Naive thymus-derived CD8-positive, alpha-beta T cell (primary cell): ENCODE data around the gene RPS5. TPM values are rescaled to one million over a fixed set of nuclear protein-coding genes. Genes with fewer than 3 reads are reported as not detected.
"Not testable (repeated sequence)": the region's sequence is repeated elsewhere in the genome, so short reads cannot be mapped to it uniquely, and the experiment has no call there.

Experiments used
- ATAC-seq, 2 donors: fragments of 150-1000 bp; cut with Tn5 transposase in 1 of 2; sonication (Bioruptor Pico), chemical (Tn5 transposase) in 1 of 2; 1 replicate in 1 of 2; 2 replicates in 1 of 2; pipeline ENCODE4 v1.10.0; 2021; ENCODE audit warnings: mild to moderate bottlenecking in 2 of 2, moderate library complexity in 2 of 2
- POLR2A ChIA-PET: fragments of 350-600 bp; sonication (Branson Sonifier 250); formaldehyde crosslinking; loops from one replicate; lab custom pipeline; 2021; ENCODE audit warnings: antibody characterized with exemption; lab: Charles Lee
- DNase-seq, 10 donors: peaks; one replicate each; pipeline versions ENCODE4 v3.0.0 to v3.0.0-alpha.2; 2020 to 2022
- H3K27ac Mint-ChIP-seq, 10 donors: one replicate each; pipeline ENCODE4 v1.8.0; 2020 to 2022; ENCODE audit warnings: mild to moderate bottlenecking in 10 of 10, mixed read lengths in 10 of 10, moderate library complexity in 4 of 10, inconsistent platforms in 1 of 10
- H3K27me3 Mint-ChIP-seq, 5 donors: one replicate each; pipeline ENCODE4 v1.8.0; 2021 to 2022; ENCODE audit warnings: mixed read lengths in 5 of 5
- H3K36me3 Mint-ChIP-seq, 3 donors: one replicate each; pipeline ENCODE4 v1.8.0; 2020 to 2022; ENCODE audit warnings: mixed read lengths in 3 of 3, mild to moderate bottlenecking in 2 of 3, inconsistent platforms in 1 of 3
- H3K4me1 Mint-ChIP-seq, 4 donors: one replicate each; pipeline ENCODE4 v1.8.0; 2021 to 2022; ENCODE audit warnings: mixed read lengths in 4 of 4
- H3K4me3 Mint-ChIP-seq, 10 donors: one replicate each; pipeline ENCODE4 v1.8.0; 2020 to 2022; ENCODE audit warnings: mild to moderate bottlenecking in 10 of 10, mixed read lengths in 10 of 10, moderate library complexity in 6 of 10, inconsistent platforms in 1 of 10
- H3K9me3 Mint-ChIP-seq, 9 donors: one replicate each; pipeline ENCODE4 v1.8.0; 2020 to 2022; ENCODE audit warnings: mixed read lengths in 9 of 9, mild to moderate bottlenecking in 3 of 9, inconsistent platforms in 1 of 9, moderate library complexity in 1 of 9
- polyA plus RNA-seq, 3 donors: library from polyadenylated mRNA; unstranded; fragments of 300-500 nt; fragmentation: Illumina TruSeq; gene quantifications; one replicate each; pipeline ENCODE4 v1.2.3, GENCODE V29; 2021
- total RNA-seq, 8 experiments: library from RNA in 2 of 8; stranded (reverse) in 2 of 8; gene quantifications; one replicate each; pipeline ENCODE4 v1.2.3 and lab custom pipeline; 2021 to 2026

The RPS5 gene
- total RNA-seq (1,000 to 10,000 TPM; 1,656 to 1,664 TPM), polyA plus RNA-seq (1,000 to 10,000 TPM; 1,899 to 2,106 (median 2,080) TPM), total RNA-seq (lab: John Stamatoyannopoulos, UW) (678 to 1,117 (median 788) reads per million in 6 experiments)

GRCh38 chr19:58386576-58387337, at the start of gene RPS5:
TSS of gene RPS5 (plus strand) at chr19:58387269. CDS start at chr19:58388138, 869 bp downstream.
- Mint-ChIP-seq H3K27ac (peak within 1 kb of the TSS; percentile 97 to 100 (median 98)), H3K4me3 (peak within 1 kb of the TSS; percentile 92 to 99 (median 95)), H3K4me1 (peaks cover 14 to 58% (median 54%) of the 10 kb centered on the region in 4 donors), H3K27me3 (peaks cover 0 to 2% (median 0%) of the 10 kb centered on the region in 5 donors), H3K36me3 (peaks cover 0 to 40% (median 9%) of the 10 kb centered on the region in 3 donors), H3K9me3 (no peaks in the 10 kb centered on the region)
- ATAC-seq (peak; percentile 89 to 90), DNase-seq (peak; percentile 87 to 99 (median 96))
- POLR2A ChIA-PET, result interaction anchor here (0.7 to 4.6 kb wide), 16 partner anchors 9 to 189 kb away, joined by 3 to 26 read pairs (median 4); partner anchors contain the start of genes RNF225, ZNF446, ZNF497 and ZNF584

- H3K9me3 Mint-ChIP-seq, result no peaks in the 10 kb centered on the region
- H3K36me3 Mint-ChIP-seq, result peaks cover 11 to 19% (median 12%) of the 10 kb centered on the region in 3 donors
- H3K27ac Mint-ChIP-seq, result no peak overlapping the region
- H3K4me3 Mint-ChIP-seq, result no peak overlapping the region
- POLR2A ChIA-PET, result no interaction called here
- peaks cover 6 to 26% (median 18%) of the 10 kb centered on the region in 4 donors for H3K4me1 Mint-ChIP-seq
- ATAC-seq (no peak), DNase-seq (no peak)
- no peaks in the 10 kb centered on the region for H3K27me3 Mint-ChIP-seq
These were observed 48.7 kb upstream of the RPS5 start for GRCh38 chr19:58338336-58338735.

GRCh38 chr19:58338825-58339558, 48.1 kb upstream of the RPS5 start:
- H3K36me3 Mint-ChIP-seq, result peaks cover 11 to 19% (median 12%) of the 10 kb centered on the region in 3 donors
- no peak for DNase-seq
- H3K27ac Mint-ChIP-seq, result no peak overlapping the region
- H3K9me3 Mint-ChIP-seq, result no peaks in the 10 kb centered on the region
- H3K4me1 Mint-ChIP-seq, result peaks cover 6 to 25% (median 18%) of the 10 kb centered on the region in 4 donors
- POLR2A ChIA-PET, result no interaction called here
- ATAC-seq, result peak in 1 of 2 donors; percentile 39
- no peaks in the 10 kb centered on the region for H3K27me3 Mint-ChIP-seq
- no peak overlapping the region for H3K4me3 Mint-ChIP-seq

DNA sequence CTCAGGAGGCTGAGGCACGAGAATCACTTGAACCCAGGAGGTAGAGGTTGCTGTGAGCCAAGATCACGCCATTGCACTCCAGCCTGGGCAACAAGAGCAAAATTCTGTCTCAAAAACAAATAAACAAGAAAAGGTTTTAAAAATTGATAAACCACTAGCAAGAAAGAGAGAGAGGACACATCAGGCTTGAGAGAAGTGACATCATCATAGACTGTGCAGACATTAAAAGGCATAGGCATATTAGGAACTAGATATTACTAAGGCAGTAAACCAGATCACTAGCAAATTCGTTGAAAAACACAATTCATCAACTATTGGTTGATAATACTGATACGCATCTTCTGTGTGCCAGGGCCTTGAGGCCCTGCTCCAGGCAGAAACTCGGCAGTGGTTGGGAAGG, 41.5 kb upstream of the RPS5 start:
- Mint-ChIP-seq H3K4me1 (peaks cover 25 to 59% (median 40%) of the 10 kb centered on the region in 4 donors), H3K9me3 (peaks cover 0 to 2% (median 0%) of the 10 kb centered on the region in 9 donors), H3K4me3 (peak overlapping the region; percentile 77 to 98 (median 92)), H3K27ac (peak overlapping the region; percentile 19 to 98 (median 88)), H3K27me3 (no peaks in the 10 kb centered on the region), H3K36me3 (peaks cover 4 to 7% (median 6%) of the 10 kb centered on the region in 3 donors)
- DNase-seq, result no peak
- ATAC-seq, result no peak
- POLR2A ChIA-PET, result interaction anchor here (2.0 kb wide), 1 partner anchor 17 kb away, joined by 6 read pairs; the partner anchor contains the start of gene ZNF497

GRCh38 chr19:58346961-58347929, 39.8 kb upstream of the RPS5 start:
- H3K9me3 Mint-ChIP-seq, result peaks cover 0 to 2% (median 0%) of the 10 kb centered on the region in 9 donors
- peak overlapping the region; percentile 88 to 98 (median 94) for H3K27ac Mint-ChIP-seq
- ATAC-seq (peak; percentile 83 to 88), DNase-seq (peak; percentile 66 to 90 (median 77))
- no peaks in the 10 kb centered on the region for H3K27me3 Mint-ChIP-seq
- peak overlapping the region; percentile 93 to 98 (median 94) for H3K4me3 Mint-ChIP-seq
- peaks cover 3 to 11% (median 7%) of the 10 kb centered on the region in 3 donors for H3K36me3 Mint-ChIP-seq
- peaks cover 23 to 46% (median 38%) of the 10 kb centered on the region in 4 donors for H3K4me1 Mint-ChIP-seq
- POLR2A ChIA-PET, result interaction anchor here (0.5 to 2.7 kb wide), 21 partner anchors 10 to 211 kb away, joined by 3 to 72 read pairs (median 5); partner anchors contain the start of genes ERVK3-1, UBE2M, ZNF132 and ZNF497

- peaks cover 26 to 45% (median 41%) of the 10 kb centered on the region in 4 donors for H3K4me1 Mint-ChIP-seq
- not testable (repeated sequence) for DNase-seq, H3K27me3 Mint-ChIP-seq, H3K9me3 Mint-ChIP-seq, ATAC-seq
- H3K4me3 Mint-ChIP-seq, result peak overlapping the region; percentile 93 to 98 (median 94)
- POLR2A ChIA-PET, result interaction anchor here (0.7 to 2.7 kb wide), 12 partner anchors 9 to 164 kb away, joined by 3 to 72 read pairs (median 6); partner anchors contain the start of genes ZNF497, ZNF584, ZNF8 and ZSCAN22
- peaks cover 0 to 11% (median 7%) of the 10 kb centered on the region in 3 donors for H3K36me3 Mint-ChIP-seq
- H3K27ac Mint-ChIP-seq, result peak overlapping the region; percentile 88 to 98 (median 94)
These were observed 39.0 kb upstream of the RPS5 start for GRCh38 chr19:58348080-58348479.

GRCh38 chr19:58349590-58349989, 37.5 kb upstream of the RPS5 start:
- peaks cover 26 to 48% (median 42%) of the 10 kb centered on the region in 4 donors for H3K4me1 Mint-ChIP-seq
- POLR2A ChIA-PET, result interaction anchor here (0.6 to 2.9 kb wide), 4 partner anchors 13 to 159 kb away, joined by 3 to 11 read pairs (median 4); partner anchors contain the start of gene ZNF497
- peak overlapping the region in 6 of 10 donors; percentile 29 to 82 (median 74) for H3K27ac Mint-ChIP-seq
- ATAC-seq, result no peak
- peaks cover 0 to 2% (median 0%) of the 10 kb centered on the region in 9 donors for H3K9me3 Mint-ChIP-seq
- peak overlapping the region in 9 of 10 donors; percentile 18 to 93 (median 36) for H3K4me3 Mint-ChIP-seq
- H3K27me3 Mint-ChIP-seq, result no peaks in the 10 kb centered on the region
- DNase-seq, result no peak
- peaks cover 0 to 11% (median 7%) of the 10 kb centered on the region in 3 donors for H3K36me3 Mint-ChIP-seq

- ATAC-seq (no peak), DNase-seq (no peak)
- Mint-ChIP-seq H3K4me1 (peaks cover 27 to 49% (median 42%) of the 10 kb centered on the region in 4 donors), H3K4me3 (peak overlapping the region in 3 of 10 donors; percentile 57 to 93 (median 64)), H3K27me3 (no peaks in the 10 kb centered on the region), H3K27ac (peak overlapping the region in 2 of 10 donors; percentile 69 to 80), H3K36me3 (peaks cover 0 to 11% (median 7%) of the 10 kb centered on the region in 3 donors), H3K9me3 (peaks cover 0 to 2% (median 0%) of the 10 kb centered on the region in 9 donors)
- POLR2A ChIA-PET, result interaction anchor here (0.9 to 2.9 kb wide), 2 partner anchors 12 to 23 kb away, joined by 3 to 11 read pairs; partner anchors contain the start of gene ZNF497
These were observed 36.8 kb upstream of the RPS5 start for GRCh38 chr19:58350001-58350861.

- no peak for DNase-seq
- no peak overlapping the region for H3K27ac Mint-ChIP-seq
- H3K36me3 Mint-ChIP-seq, result peaks cover 0 to 11% (median 7%) of the 10 kb centered on the region in 3 donors
- no peaks in the 10 kb centered on the region for H3K27me3 Mint-ChIP-seq
- H3K4me1 Mint-ChIP-seq, result peaks cover 26 to 48% (median 40%) of the 10 kb centered on the region in 4 donors
- H3K4me3 Mint-ChIP-seq, result peak overlapping the region in 2 of 10 donors; percentile 7 to 57
- no peak for ATAC-seq
- peaks cover 0 to 2% (median 0%) of the 10 kb centered on the region in 9 donors for H3K9me3 Mint-ChIP-seq
- POLR2A ChIA-PET, result interaction anchor here (2.9 kb wide), 1 partner anchor 12 kb away, joined by 11 read pairs; the partner anchor contains the start of gene ZNF497
These were observed 36.1 kb upstream of the RPS5 start for GRCh38 chr19:58350871-58351557.

DNA sequence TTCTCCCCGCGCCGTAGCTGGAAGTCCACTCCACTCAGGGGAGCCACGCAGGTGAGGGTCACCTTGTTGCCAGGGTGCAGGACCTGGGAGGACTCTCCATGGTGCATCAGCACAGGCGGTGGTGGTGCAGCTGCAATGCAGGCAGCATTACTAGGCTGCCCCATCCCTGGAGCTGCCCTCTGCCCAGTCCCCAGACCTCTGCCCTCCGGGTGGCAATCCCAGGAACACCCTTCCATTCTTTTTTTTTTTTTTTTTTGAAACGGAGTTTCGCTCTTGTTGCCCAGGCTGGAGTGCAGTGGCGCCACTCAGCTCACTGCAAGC, 35.6 kb upstream of the RPS5 start:
- Mint-ChIP-seq H3K4me1 (peaks cover 29 to 49% (median 38%) of the 10 kb centered on the region in 4 donors), H3K4me3 (peak overlapping the region in 1 of 10 donors; percentile 26), H3K27me3 (no peaks in the 10 kb centered on the region), H3K36me3 (peaks cover 0 to 11% (median 7%) of the 10 kb centered on the region in 3 donors), H3K27ac (peak overlapping the region in 1 of 10 donors; percentile 24), H3K9me3 (peaks cover 0 to 2% (median 0%) of the 10 kb centered on the region in 9 donors)
- no peak for DNase-seq
- no peak for ATAC-seq
- POLR2A ChIA-PET, result interaction anchor here (0.7 to 2.9 kb wide), 2 partner anchors 11 to 154 kb away, joined by 7 to 11 read pairs; partner anchors contain the start of gene ZNF497
